CD4-positive, alpha-beta memory T cell (primary cell): ENCODE measurements around the gene KIAA1549. TPM values are rescaled to one million over a fixed set of nuclear protein-coding genes. Genes with fewer than 3 reads are reported as not detected.
"Not testable (repeated sequence)": the region's sequence is repeated elsewhere in the genome, so short reads cannot be mapped to it uniquely, and the experiment has no call there.

Experiments
- CTCF ChIA-PET: fragments of 350-600 bp; sonication (Branson Sonifier 250); formaldehyde crosslinking; loops from one replicate; lab custom pipeline; 2021; ENCODE audit warnings: inconsistent platforms; ENCODE audit not compliant: partially characterized antibody; lab: Charles Lee
- POLR2A ChIA-PET: fragments of 350-600 bp; sonication (Branson Sonifier 250); formaldehyde crosslinking; loops from one replicate; lab custom pipeline; 2021; ENCODE audit not compliant: partially characterized antibody; lab: Charles Lee
- DNase-seq, 5 donors: peaks; one replicate each; pipeline versions ENCODE4 v3.0.0 to v3.0.0-alpha.2; 2020 to 2022; ENCODE audit warnings: mixed read lengths in 1 of 5
- H3K27ac ChIP-seq: one replicate; pipeline ENCODE4 v1.7.0; 2013; ENCODE audit warnings: low read depth, low read length
- H3K27me3 ChIP-seq: 2 replicates; pipeline ENCODE4 v1.7.0; 2013; ENCODE audit warnings: mild to moderate bottlenecking, low read length, moderate library complexity; ENCODE audit not compliant: insufficient read depth
- H3K36me3 ChIP-seq: 2 replicates; pipeline ENCODE4 v1.7.0; 2013; ENCODE audit warnings: mild to moderate bottlenecking, low read length, moderate library complexity; ENCODE audit not compliant: insufficient read depth
- H3K4me1 ChIP-seq: 2 replicates; pipeline ENCODE4 v1.7.0; 2013; ENCODE audit warnings: mild to moderate bottlenecking, low read length, moderate library complexity; ENCODE audit not compliant: insufficient read depth
- H3K4me3 ChIP-seq, 2 donors: one replicate each; pipeline ENCODE4 v1.7.0; 2013; ENCODE audit warnings: low read length in 2 of 2, mild to moderate bottlenecking in 1 of 2
- H3K9me3 ChIP-seq, 2 donors: one replicate each; pipeline ENCODE4 v1.7.0; 2013; ENCODE audit warnings: low read length in 2 of 2, control low read depth in 1 of 2; ENCODE audit not compliant: control insufficient read depth in 1 of 2
- H3K27ac Mint-ChIP-seq, 7 donors: one replicate each; pipeline ENCODE4 v1.8.0; 2020 to 2021; ENCODE audit warnings: mixed read lengths in 7 of 7, mild to moderate bottlenecking in 6 of 7, inconsistent platforms in 3 of 7, moderate library complexity in 3 of 7
- H3K27me3 Mint-ChIP-seq, 2 donors: one replicate each; pipeline ENCODE4 v1.8.0; 2020 to 2021; ENCODE audit warnings: mixed read lengths in 2 of 2
- H3K36me3 Mint-ChIP-seq, 2 donors: one replicate each; pipeline ENCODE4 v1.8.0; 2020 to 2021; ENCODE audit warnings: mixed read lengths in 2 of 2, inconsistent platforms in 1 of 2, mild to moderate bottlenecking in 1 of 2
- H3K4me1 Mint-ChIP-seq, 4 donors: one replicate each; pipeline ENCODE4 v1.8.0; 2020 to 2021; ENCODE audit warnings: mixed read lengths in 4 of 4, mild to moderate bottlenecking in 1 of 4
- H3K4me3 Mint-ChIP-seq, 8 donors: one replicate each; pipeline ENCODE4 v1.8.0; 2020 to 2021; ENCODE audit warnings: mixed read lengths in 8 of 8, mild to moderate bottlenecking in 7 of 8, moderate library complexity in 6 of 8, inconsistent platforms in 3 of 8
- H3K9me3 Mint-ChIP-seq, 8 donors: one replicate each; pipeline ENCODE4 v1.8.0; 2020 to 2021; ENCODE audit warnings: mixed read lengths in 8 of 8, mild to moderate bottlenecking in 5 of 8, inconsistent platforms in 3 of 8, moderate library complexity in 1 of 8
- intact Hi-C: fragments of 100-400 bp; cut with micrococcal nuclease; formaldehyde crosslinking; loops from one replicate; pipeline ENCODE4 v1.15.1; 2023
- polyA plus RNA-seq, 2 donors: library from polyadenylated mRNA; unstranded; fragments of 300-500 nt; fragmentation: Illumina TruSeq; gene quantifications; one replicate each; pipeline ENCODE4 v1.2.3, GENCODE V29; 2021
- total RNA-seq, 2 experiments: library from RNA; stranded (reverse); gene quantifications; one replicate each; pipeline ENCODE4 v1.2.3, GENCODE V29; 2021

Gene KIAA1549
- total and polyA plus RNA-seq, 4 experiments from 2014 or later, result 0.02 to 0.11 (median 0.06) TPM; not detected in 1

DNA sequence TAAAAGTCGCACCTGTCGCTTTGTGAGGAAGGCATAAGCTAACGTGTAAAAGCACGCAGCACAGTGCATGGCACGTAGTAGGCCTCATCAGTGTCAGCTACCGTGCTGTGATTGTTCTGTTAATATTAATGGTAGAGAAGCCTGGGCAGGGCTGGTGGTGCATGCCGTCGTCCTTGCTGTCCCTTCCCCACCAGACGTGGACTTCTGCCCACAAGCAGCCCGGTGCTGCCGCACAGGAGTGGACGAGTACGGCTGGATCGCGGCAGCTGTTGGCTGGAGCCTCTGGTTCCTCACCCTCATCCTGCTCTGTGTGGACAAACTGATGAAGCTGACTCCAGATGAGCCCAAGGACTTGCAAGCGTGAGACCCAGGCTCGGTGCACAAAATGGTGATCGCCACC, 178.5 kb downstream of the KIAA1549 start:
- no peaks in the 10 kb centered on the region for H3K36me3 ChIP-seq
- H3K27me3 ChIP-seq, result no peaks in the 10 kb centered on the region
- H3K4me3 ChIP-seq, result no peak overlapping the region
- Mint-ChIP-seq H3K36me3 (no peaks in the 10 kb centered on the region), H3K27me3 (peaks cover 1 to 4% of the 10 kb centered on the region in 2 donors), H3K4me3 (no peak overlapping the region), H3K9me3 (peaks cover 0 to 4% (median 0%) of the 10 kb centered on the region in 8 donors), H3K27ac (no peak overlapping the region), H3K4me1 (peaks cover under 1 to 11% (median 6%) of the 10 kb centered on the region in 4 donors)
- peaks cover under 1% of the 10 kb centered on the region for H3K4me1 ChIP-seq
- POLR2A ChIA-PET, result no interaction called here
- no peak overlapping the region for H3K27ac ChIP-seq
- intact Hi-C loops, result no loop called here
- CTCF ChIA-PET, result no interaction called here
- DNase-seq, result no peak
- no peaks in the 10 kb centered on the region for H3K9me3 ChIP-seq

DNA sequence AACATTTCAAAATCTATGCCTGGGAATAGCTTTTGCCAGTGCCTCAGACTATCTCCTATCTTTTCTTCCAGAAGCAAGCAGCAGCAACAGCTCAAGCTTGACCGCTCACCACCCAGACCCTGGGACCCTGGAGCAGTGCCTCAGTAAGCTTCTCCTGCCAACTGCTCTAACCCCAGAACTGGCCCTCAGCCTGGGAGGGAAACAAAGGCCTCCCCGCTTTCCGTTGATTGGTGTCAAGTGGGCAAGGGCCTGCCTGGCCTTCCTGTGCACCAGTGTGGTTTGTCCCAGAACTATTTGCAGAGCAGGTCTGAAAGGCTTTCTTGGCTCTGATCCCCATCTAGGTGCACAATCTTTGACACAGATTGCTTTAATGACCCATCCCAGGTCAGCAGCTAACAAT, 179.9 kb downstream of the KIAA1549 start:
- H3K36me3 Mint-ChIP-seq, result no peaks in the 10 kb centered on the region
- peaks cover 4 to 24% (median 12%) of the 10 kb centered on the region in 4 donors for H3K4me1 Mint-ChIP-seq
- Histone ChIP-seq H3K4me1 (peaks cover 6% of the 10 kb centered on the region), H3K4me3 (no peak overlapping the region), H3K9me3 (no peaks in the 10 kb centered on the region), H3K27ac (no peak overlapping the region), H3K27me3 (no peaks in the 10 kb centered on the region), H3K36me3 (no peaks in the 10 kb centered on the region)
- no peak for DNase-seq
- ChIA-PET CTCF (interaction anchor here (0.9 kb wide), 1 partner anchor 62 kb away, joined by 3 read pairs; no protein-coding TSS in a partner anchor), POLR2A (no interaction called here)
- no peak overlapping the region for H3K27ac Mint-ChIP-seq
- H3K9me3 Mint-ChIP-seq, result peaks cover 0 to 1% (median 0%) of the 10 kb centered on the region in 8 donors
- H3K27me3 Mint-ChIP-seq, result peaks cover 1 to 4% of the 10 kb centered on the region in 2 donors
- intact Hi-C loops, result no loop called here
- no peak overlapping the region for H3K4me3 Mint-ChIP-seq

DNA sequence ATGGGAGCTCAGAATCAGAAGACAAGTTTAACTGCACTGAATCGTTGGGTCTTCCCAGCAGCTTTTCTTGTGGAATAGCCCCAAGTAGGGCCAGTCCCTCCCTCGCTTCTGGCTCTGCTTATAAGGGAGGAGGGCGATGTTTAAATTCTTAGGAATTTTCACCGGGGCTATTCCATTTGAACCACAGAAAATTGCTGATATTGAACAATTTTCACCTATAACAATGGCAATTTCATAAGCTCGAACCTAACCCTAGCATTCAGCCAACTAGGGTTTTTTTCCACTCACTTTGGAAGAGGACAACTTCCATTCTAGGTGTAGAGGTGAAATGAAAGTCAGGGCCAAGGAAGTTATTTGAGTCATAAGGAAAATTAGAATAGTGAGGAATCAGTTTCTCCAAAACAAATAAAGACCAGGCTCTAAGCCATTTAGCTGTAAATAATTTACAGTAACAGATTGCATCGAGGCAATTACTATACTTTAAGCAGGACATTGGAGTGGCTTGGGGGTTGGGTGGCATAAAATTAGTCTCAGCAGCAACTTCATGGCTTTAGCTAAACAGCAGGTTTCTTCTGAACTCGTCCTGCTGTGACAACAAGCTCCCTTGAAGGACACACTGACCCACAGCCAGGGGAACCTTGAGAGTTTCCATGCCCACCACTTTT, 181.7 kb downstream of the KIAA1549 start:
- CTCF ChIA-PET, result no interaction called here

DNA sequence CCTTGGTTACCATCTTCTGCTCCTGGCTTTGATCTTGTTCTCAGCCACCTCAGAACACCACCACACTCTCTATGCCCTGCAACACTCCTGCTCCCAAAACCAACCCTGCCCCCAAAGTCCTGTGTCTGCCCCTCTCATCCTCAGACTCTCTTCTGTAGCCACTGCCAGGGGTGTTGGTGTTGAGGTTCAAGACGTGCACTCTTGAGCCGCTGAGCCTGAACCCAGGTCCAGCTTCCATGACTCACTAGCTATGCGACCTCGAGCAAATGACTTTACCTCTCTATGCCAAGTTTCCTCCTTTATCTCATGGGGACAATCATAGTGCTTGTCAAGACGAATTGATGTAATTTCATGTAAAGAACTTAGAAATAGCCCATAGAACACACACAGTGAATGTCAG, 182.4 kb downstream of the KIAA1549 start:
- peak overlapping the region in 1 of 8 donors; percentile 27 for H3K4me3 Mint-ChIP-seq
- intact Hi-C loops, result no loop called here
- Histone ChIP-seq H3K27ac (no peak overlapping the region), H3K36me3 (no peaks in the 10 kb centered on the region), H3K27me3 (no peaks in the 10 kb centered on the region), H3K4me1 (peaks cover 6% of the 10 kb centered on the region), H3K4me3 (no peak overlapping the region), H3K9me3 (no peaks in the 10 kb centered on the region)
- CTCF ChIA-PET, result no interaction called here
- peaks cover 3 to 4% of the 10 kb centered on the region in 2 donors for H3K27me3 Mint-ChIP-seq
- POLR2A ChIA-PET, result no interaction called here
- no peak for DNase-seq
- H3K4me1 Mint-ChIP-seq, result peaks cover 4 to 24% (median 12%) of the 10 kb centered on the region in 4 donors
- H3K27ac Mint-ChIP-seq, result peak overlapping the region in 1 of 7 donors; percentile 44
- H3K36me3 Mint-ChIP-seq, result no peaks in the 10 kb centered on the region
- H3K9me3 Mint-ChIP-seq, result peaks cover 0 to 1% (median 0%) of the 10 kb centered on the region in 8 donors

More for the DNA sequence above, 181.7 kb downstream of the KIAA1549 start:
- POLR2A ChIA-PET, result no interaction called here
- no peak overlapping the region for H3K4me3 Mint-ChIP-seq
- intact Hi-C loops, result no loop called here
- H3K27ac Mint-ChIP-seq, result no peak overlapping the region
- peaks cover 6% of the 10 kb centered on the region for H3K4me1 ChIP-seq
- DNase-seq, result no peak
- H3K9me3 ChIP-seq, result no peaks in the 10 kb centered on the region
- no peak overlapping the region for H3K4me3 ChIP-seq
- H3K36me3 ChIP-seq, result no peaks in the 10 kb centered on the region
- no peak overlapping the region for H3K27ac ChIP-seq
- H3K27me3 Mint-ChIP-seq, result peaks cover 3 to 4% of the 10 kb centered on the region in 2 donors
- H3K4me1 Mint-ChIP-seq, result peaks cover 4 to 24% (median 12%) of the 10 kb centered on the region in 4 donors
- no peaks in the 10 kb centered on the region for H3K27me3 ChIP-seq
- peaks cover 0 to 1% (median 0%) of the 10 kb centered on the region in 8 donors for H3K9me3 Mint-ChIP-seq
- no peaks in the 10 kb centered on the region for H3K36me3 Mint-ChIP-seq

DNA sequence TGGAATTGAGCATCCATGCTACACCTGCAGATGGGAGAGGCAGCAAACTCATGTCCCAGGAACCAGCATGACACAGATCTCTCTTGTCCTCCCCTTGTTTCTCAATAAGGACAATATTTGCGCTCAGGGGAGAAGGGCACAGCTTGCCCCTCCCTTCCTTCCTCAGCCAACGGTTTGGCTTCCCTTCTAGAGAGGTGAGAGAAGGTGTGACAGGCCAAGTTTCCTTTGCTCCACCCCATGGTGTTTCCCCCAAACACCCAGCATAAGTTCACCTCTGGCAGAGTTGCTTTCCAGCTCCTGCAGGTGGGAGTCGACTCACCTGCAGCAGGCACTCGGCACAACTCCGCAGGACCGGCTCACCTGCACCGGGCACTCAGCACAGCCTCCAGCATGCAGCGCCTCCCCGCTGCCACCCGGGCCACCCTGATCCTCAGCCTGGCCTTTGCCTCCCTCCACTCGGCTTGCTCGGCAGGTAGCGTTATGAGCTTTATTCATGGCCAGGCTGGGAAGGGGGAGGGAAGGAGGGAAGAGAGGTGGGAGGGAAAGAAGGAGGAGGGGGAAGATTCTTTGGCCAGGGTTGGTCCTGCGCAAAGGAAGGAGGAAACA, 183.4 kb downstream of the KIAA1549 start, which contains the start of the genes ATP6V0A4 and TMEM213:
Gene ATP6V0A4 (minus strand): TSS at position 482 of the 606 bp plus-strand sequence. CDS start 26,949 bp downstream, outside the sequence.
Gene TMEM213 (plus strand): TSS at position 280 of the 606 bp plus-strand sequence. CDS start 111 bp downstream, at position 391.
- peak within 1 kb of the TSS in 5 of 7 donors; percentile 9 to 44 (median 15) for H3K27ac Mint-ChIP-seq

DNA sequence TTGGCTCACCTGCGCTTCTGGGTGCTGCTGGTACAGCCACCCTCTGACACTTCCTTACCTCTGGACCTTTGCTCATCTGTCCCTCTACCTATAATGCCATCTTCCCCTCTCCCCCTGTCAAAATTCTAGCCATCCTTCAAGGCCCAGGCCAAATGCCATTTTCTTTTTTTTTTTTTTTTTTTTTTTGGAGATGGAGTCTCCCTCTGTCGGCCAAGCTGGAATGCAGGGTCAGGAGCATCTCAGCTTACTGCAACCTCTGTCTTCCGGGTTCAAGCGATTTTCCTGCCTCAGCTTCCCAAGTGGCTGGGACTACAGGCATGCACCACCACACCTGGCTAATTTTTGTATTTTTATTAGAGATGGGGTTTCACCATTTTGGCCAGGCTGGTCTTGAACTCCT, 184.1 kb downstream of the KIAA1549 start:
- H3K4me1 Mint-ChIP-seq, result peaks cover 6 to 24% (median 12%) of the 10 kb centered on the region in 4 donors

More for the DNA sequence above, 183.4 kb downstream of the KIAA1549 start, which contains the start of the genes ATP6V0A4 and TMEM213:
- Histone ChIP-seq H3K4me3 (no peak within 1 kb of the TSS), H3K27ac (no peak within 1 kb of the TSS), H3K36me3 (no peaks in the 10 kb centered on the region), H3K9me3 (no peaks in the 10 kb centered on the region), H3K4me1 (peaks cover 6% of the 10 kb centered on the region), H3K27me3 (no peaks in the 10 kb centered on the region)
- Mint-ChIP-seq H3K27me3 (peaks cover 3 to 4% of the 10 kb centered on the region in 2 donors), H3K9me3 (peaks cover 0 to 1% (median 0%) of the 10 kb centered on the region in 8 donors), H3K4me3 (peak within 1 kb of the TSS in 3 of 8 donors; percentile 29 to 51 (median 36)), H3K4me1 (peaks cover 4 to 24% (median 12%) of the 10 kb centered on the region in 4 donors), H3K36me3 (no peaks in the 10 kb centered on the region)
- intact Hi-C loops, result no loop called here
- CTCF ChIA-PET, result no interaction called here
- peak in 3 of 5 donors; percentile 2 to 8 (median 5) for DNase-seq
- POLR2A ChIA-PET, result interaction anchor here (0.6 kb wide), 1 partner anchor 46 kb away, joined by 3 read pairs; no protein-coding TSS in a partner anchor

DNA sequence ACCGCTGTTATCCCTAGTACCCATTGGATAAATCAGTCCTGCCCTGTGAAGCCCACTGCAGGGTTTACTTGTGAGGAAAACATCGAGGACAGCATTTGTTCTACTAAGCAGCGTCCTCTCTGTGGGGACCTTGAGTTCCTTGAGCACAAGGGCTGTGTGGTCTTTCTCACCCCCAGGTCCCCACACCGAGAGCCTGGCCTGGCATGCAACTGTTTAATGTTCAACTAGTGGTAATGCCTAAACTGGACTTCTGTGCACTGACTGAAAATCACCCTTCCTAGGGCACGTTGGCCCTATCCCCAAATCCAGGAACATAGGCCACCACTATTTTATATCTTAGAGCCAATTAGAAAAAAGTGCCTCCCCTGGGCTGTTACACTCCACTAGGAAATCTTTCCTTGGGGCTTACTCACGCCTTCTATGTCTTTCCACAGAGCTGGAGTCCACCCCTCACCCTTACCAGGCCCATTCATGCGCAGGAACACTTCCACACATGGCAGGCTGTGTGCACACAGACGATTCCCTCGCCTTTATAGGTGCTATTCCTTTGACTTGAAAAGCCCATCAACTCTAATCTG, 185.1 kb downstream of the KIAA1549 start:
- CTCF ChIA-PET, result no interaction called here
- Histone ChIP-seq H3K27me3 (no peaks in the 10 kb centered on the region), H3K4me3 (no peak overlapping the region), H3K36me3 (no peaks in the 10 kb centered on the region), H3K9me3 (no peaks in the 10 kb centered on the region), H3K27ac (no peak overlapping the region), H3K4me1 (peaks cover 6% of the 10 kb centered on the region)
- Mint-ChIP-seq H3K9me3 (peaks cover 0 to 5% (median under 1%) of the 10 kb centered on the region in 8 donors), H3K4me1 (peaks cover 6 to 24% (median 12%) of the 10 kb centered on the region in 4 donors), H3K36me3 (no peaks in the 10 kb centered on the region), H3K4me3 (no peak overlapping the region), H3K27ac (peak overlapping the region in 1 of 7 donors; percentile 30), H3K27me3 (peaks cover 4 to 5% of the 10 kb centered on the region in 2 donors)
- POLR2A ChIA-PET, result no interaction called here
- intact Hi-C loops, result no loop called here
- DNase-seq, result no peak

More for the DNA sequence above, 184.1 kb downstream of the KIAA1549 start:
- DNase-seq, POLR2A ChIA-PET, H3K4me3 ChIP-seq, H3K36me3 Mint-ChIP-seq, CTCF ChIA-PET, H3K36me3 ChIP-seq, H3K4me1 ChIP-seq, H3K27me3 Mint-ChIP-seq, H3K27me3 ChIP-seq, H3K9me3 ChIP-seq, intact Hi-C loops, H3K27ac ChIP-seq, H3K9me3 Mint-ChIP-seq: not testable (repeated sequence)
- peak overlapping the region in 2 of 7 donors; percentile 9 to 15 for H3K27ac Mint-ChIP-seq
- peak overlapping the region in 1 of 8 donors; percentile 36 for H3K4me3 Mint-ChIP-seq
